SIG-M5 (cell line): ENCODE data around the gene SEC63.

Source experiments
- DNase-seq: peaks from one replicate; lab custom pipeline; 2025; lab: John Stamatoyannopoulos, UW

Gene SEC63

GRCh38 chr6:107819217-107819616, 138.8 kb downstream of the SEC63 start:
- no peak for DNase-seq

- no peak for DNase-seq
These were observed 139.7 kb downstream of the SEC63 start for GRCh38 chr6:107818272-107818671.

- DNase-seq, result no peak
These were observed 140.2 kb downstream of the SEC63 start for GRCh38 chr6:107817784-107818183.
